RWPE2 (cell line): Measurements from ENCODE around the gene HIBCH.
A peak's percentile ranks its signal among the peaks of the same experiment; 100 is the strongest.
"Not testable (repeated sequence)": the region's sequence is repeated elsewhere in the genome, so short reads cannot be mapped to it uniquely, and the experiment has no call there.

Experiments used
- ATAC-seq: fragments of 200-7000 bp; cut with Tn5 transposase; 3 replicates; pipeline ENCODE4 v1.9.1; 2021; ENCODE audit warnings: low read depth
- DNase-seq: peaks from one replicate; pipeline ENCODE4 v3.0.0-alpha.2; 2020; ENCODE audit warnings: low spot score
- H3K27ac ChIP-seq: fragments of 450-650 bp; 2 replicates; pipeline ENCODE4 v1.5.1; 2017; ENCODE audit warnings: mild to moderate bottlenecking; ENCODE audit not compliant: poor library complexity, severe bottlenecking
- H3K27me3 ChIP-seq: fragments of 250-450 bp; sonication (Bioruptor Pico); 2 replicates; pipeline ENCODE4 v1.5.1; 2021; ENCODE audit warnings: mild to moderate bottlenecking, moderate library complexity; ENCODE audit not compliant: insufficient read depth, poor library complexity, severe bottlenecking
- H3K36me3 ChIP-seq: fragments of 250-450 bp; sonication (Bioruptor Pico); 2 replicates; pipeline ENCODE4 v1.5.1; 2020; ENCODE audit warnings: low read depth, mild to moderate bottlenecking, moderate library complexity
- H3K4me1 ChIP-seq: fragments of 250-450 bp; sonication (Bioruptor Pico); 2 replicates; pipeline ENCODE4 v1.5.1; 2021; ENCODE audit warnings: mild to moderate bottlenecking, moderate library complexity; ENCODE audit not compliant: insufficient read depth, poor library complexity, severe bottlenecking
- H3K4me3 ChIP-seq: fragments of 250-450 bp; sonication (Bioruptor Pico); 2 replicates; pipeline ENCODE4 v1.5.1; 2021; ENCODE audit warnings: mild to moderate bottlenecking, moderate library complexity; ENCODE audit not compliant: severe bottlenecking
- H3K9me3 ChIP-seq: fragments of 250-450 bp; sonication (Bioruptor Pico); 2 replicates; pipeline ENCODE4 v1.5.1; 2021; ENCODE audit warnings: mild to moderate bottlenecking, moderate library complexity; ENCODE audit not compliant: severe bottlenecking
- TF ChIP-seq, protein P1 (sequence below): fragments of 450-650 bp; IDR thresholded peaks from one replicate; pipeline ENCODE4 v1.5.1; 2017; ENCODE audit warnings: mild to moderate bottlenecking, moderate library complexity; ENCODE audit not compliant: poor library complexity, severe bottlenecking

The HIBCH gene

DNA sequence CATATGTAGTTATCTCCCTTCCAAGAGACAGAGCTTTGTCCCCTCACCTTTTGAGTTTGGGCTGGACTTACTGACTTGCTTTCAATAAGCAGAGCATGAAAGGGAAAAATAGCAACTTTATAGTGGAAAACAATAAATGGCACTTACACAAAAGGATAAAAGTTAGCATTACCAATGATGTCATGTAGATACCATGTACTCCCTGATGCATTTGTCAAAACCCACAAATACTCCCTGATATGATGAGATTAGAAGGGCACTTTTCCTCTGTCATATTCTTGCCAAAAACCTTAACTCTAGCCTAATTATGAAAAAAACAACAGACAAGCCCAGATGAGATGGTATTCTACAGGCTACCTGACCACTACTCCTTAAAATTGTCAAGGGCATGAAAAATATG lies 16.0 kb downstream of the HIBCH start:
- Histone ChIP-seq H3K36me3 (no peaks in the 10 kb centered on the region; the same call in 1 of the 2 replicates), H3K27ac (no peak overlapping the region), H3K4me3 (no peak overlapping the region), H3K9me3 (no peaks in the 10 kb centered on the region), H3K27me3 (no peaks in the 10 kb centered on the region), H3K4me1 (no peaks in the 10 kb centered on the region)
- no peak for ATAC-seq
- DNase-seq = no peak
- TF ChIP-seq, protein P1, sequence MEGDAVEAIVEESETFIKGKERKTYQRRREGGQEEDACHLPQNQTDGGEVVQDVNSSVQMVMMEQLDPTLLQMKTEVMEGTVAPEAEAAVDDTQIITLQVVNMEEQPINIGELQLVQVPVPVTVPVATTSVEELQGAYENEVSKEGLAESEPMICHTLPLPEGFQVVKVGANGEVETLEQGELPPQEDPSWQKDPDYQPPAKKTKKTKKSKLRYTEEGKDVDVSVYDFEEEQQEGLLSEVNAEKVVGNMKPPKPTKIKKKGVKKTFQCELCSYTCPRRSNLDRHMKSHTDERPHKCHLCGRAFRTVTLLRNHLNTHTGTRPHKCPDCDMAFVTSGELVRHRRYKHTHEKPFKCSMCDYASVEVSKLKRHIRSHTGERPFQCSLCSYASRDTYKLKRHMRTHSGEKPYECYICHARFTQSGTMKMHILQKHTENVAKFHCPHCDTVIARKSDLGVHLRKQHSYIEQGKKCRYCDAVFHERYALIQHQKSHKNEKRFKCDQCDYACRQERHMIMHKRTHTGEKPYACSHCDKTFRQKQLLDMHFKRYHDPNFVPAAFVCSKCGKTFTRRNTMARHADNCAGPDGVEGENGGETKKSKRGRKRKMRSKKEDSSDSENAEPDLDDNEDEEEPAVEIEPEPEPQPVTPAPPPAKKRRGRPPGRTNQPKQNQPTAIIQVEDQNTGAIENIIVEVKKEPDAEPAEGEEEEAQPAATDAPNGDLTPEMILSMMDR = no peak

GRCh38 chr2:190302052-190302451 lies 17.6 kb downstream of the HIBCH start:
- no peaks in the 10 kb centered on the region for H3K9me3 ChIP-seq
- DNase-seq (no peak), ATAC-seq (no peak)
- H3K36me3 ChIP-seq = no peaks in the 10 kb centered on the region; the same call in 1 of the 2 replicates
- H3K27me3 ChIP-seq = no peaks in the 10 kb centered on the region
- no peak overlapping the region for H3K27ac ChIP-seq
- H3K4me1 ChIP-seq = no peaks in the 10 kb centered on the region
- TF ChIP-seq, protein P1 = no peak
- no peak overlapping the region for H3K4me3 ChIP-seq

DNA sequence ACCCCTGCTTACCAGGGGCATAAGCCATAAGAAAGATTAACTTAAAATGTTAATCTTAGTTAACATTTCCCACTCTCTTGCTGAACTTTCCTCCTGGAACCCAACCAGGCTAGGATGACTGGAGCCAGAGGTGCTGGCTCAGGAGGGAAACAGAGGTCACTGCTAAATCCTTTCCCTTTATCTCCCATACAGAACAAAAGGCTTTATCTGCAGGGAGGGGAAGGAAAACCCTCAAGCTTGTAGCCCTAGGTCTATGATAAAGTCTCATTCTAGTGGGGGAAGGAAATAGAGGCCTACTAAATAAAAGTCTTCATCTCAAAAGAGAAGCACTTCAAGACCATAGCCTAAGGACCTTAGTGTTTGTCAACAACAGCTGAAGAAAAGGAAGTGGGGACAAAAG lies 18.6 kb downstream of the HIBCH start:
- Histone ChIP-seq H3K27ac (no peak overlapping the region), H3K36me3 (no peaks in the 10 kb centered on the region; the same call in 1 of the 2 replicates), H3K4me1 (no peaks in the 10 kb centered on the region), H3K9me3 (no peaks in the 10 kb centered on the region), H3K27me3 (no peaks in the 10 kb centered on the region), H3K4me3 (no peak overlapping the region)
- ATAC-seq = no peak
- no peak for DNase-seq
- TF ChIP-seq, protein P1 = no peak

- ATAC-seq, H3K9me3 ChIP-seq, H3K27me3 ChIP-seq, H3K4me3 ChIP-seq, H3K4me1 ChIP-seq, H3K27ac ChIP-seq, DNase-seq: not testable (repeated sequence)
- peaks cover 25% of the 10 kb centered on the region for H3K36me3 ChIP-seq
Observed at GRCh38 chr2:190297880-190298279, 21.7 kb downstream of the HIBCH start.

DNA sequence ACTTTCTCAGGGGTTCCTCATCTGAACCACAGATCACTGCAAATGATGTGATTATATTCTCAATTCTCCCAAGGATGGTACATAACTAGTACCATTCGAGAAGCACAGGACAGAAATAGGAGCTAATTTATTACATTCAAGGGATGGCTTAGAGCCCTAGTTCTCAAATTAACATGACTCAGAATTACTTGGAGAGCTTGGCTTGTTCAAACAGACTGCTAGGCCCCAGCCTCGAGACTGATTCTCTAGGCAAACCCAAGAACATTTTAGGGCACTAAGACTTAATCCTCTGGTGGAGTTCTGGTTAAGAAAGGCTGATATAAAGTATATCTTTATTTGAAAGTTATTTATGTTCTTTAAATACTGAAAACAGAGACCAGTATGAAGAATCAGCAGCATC lies 35.8 kb downstream of the HIBCH start:
- Histone ChIP-seq H3K27ac (no peak overlapping the region), H3K36me3 (peaks cover 27% of the 10 kb centered on the region), H3K4me1 (peaks cover 29% of the 10 kb centered on the region), H3K4me3 (no peak overlapping the region), H3K27me3 (no peaks in the 10 kb centered on the region), H3K9me3 (no peaks in the 10 kb centered on the region)
- TF ChIP-seq, protein P1 = no peak
- ATAC-seq = peak; percentile 65
- no peak for DNase-seq
